ENCODE results near the gene B3GNT8. TPM values are rescaled to one million over a fixed set of nuclear protein-coding genes. Genes with fewer than 3 reads are reported as not detected.
"Not testable (repeated sequence)": the region's sequence is repeated elsewhere in the genome, so short reads cannot be mapped to it uniquely, and the experiment has no call there.

Gene B3GNT8
- total RNA-seq, 2 experiments from 2014 or later, result 2.1 to 2.2 TPM

- Mint-ChIP-seq H3K4me3 (no peak overlapping the region), H3K4me1 (peaks cover 15% of the 10 kb centered on the region), H3K27ac (no peak overlapping the region), H3K27me3 (no peaks in the 10 kb centered on the region), H3K36me3 (ENCODE audit: low read depth) (peaks cover 8% of the 10 kb centered on the region), H3K9me3 (no peaks in the 10 kb centered on the region)
- ChIA-PET CTCF (no interaction called here), POLR2A (no interaction called here)
- no peak for DNase-seq
Measured at GRCh38 chr19:41392775-41393174, 34.4 kb downstream of the B3GNT8 start.

DNA sequence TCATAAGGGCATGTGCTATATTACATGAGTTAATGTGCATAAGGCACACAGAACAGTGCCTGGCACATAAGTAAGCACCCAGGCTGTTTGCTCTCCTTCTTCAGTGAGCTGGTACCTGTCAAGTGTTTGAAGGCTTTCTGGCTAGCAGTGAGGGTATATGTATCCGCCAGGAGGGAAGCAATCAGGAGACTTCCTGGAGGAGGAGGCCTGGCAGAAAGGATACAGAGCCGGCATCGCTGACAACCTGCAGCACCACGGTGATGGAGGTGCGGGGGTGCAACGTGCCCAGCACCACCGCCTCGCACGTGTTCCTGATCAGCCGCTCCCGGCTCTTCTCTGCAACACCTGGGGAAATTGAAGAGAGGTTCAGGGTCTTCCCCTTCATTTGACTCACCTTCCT lies 35.6 kb downstream of the B3GNT8 start:
- Mint-ChIP-seq H3K9me3 (no peaks in the 10 kb centered on the region), H3K4me1 (peaks cover 13% of the 10 kb centered on the region), H3K36me3 (ENCODE audit: low read depth) (peaks cover 8% of the 10 kb centered on the region), H3K27me3 (no peaks in the 10 kb centered on the region), H3K4me3 (no peak overlapping the region), H3K27ac (no peak overlapping the region)
- CTCF ChIA-PET, result no interaction called here
- DNase-seq, result no peak
- POLR2A ChIA-PET, result no interaction called here

- H3K4me3 Mint-ChIP-seq, result no peak overlapping the region
- peaks cover 11% of the 10 kb centered on the region for H3K36me3 Mint-ChIP-seq (ENCODE audit: low read depth)
- no peaks in the 10 kb centered on the region for H3K27me3 Mint-ChIP-seq
- H3K27ac Mint-ChIP-seq, result no peak overlapping the region
- CTCF ChIA-PET, result interaction anchor here (0.7 to 1.7 kb wide), 4 partner anchors 21 to 34 kb away, joined by 3 to 5 read pairs (median 4); partner anchors contain the start of gene B9D2
- no peaks in the 10 kb centered on the region for H3K4me1 Mint-ChIP-seq
- no peak for DNase-seq
- POLR2A ChIA-PET, result no interaction called here
- no peaks in the 10 kb centered on the region for H3K9me3 Mint-ChIP-seq
Measured at GRCh38 chr19:41386442-41386841, 40.7 kb downstream of the B3GNT8 start.

GRCh38 chr19:41384351-41384750 lies 42.8 kb downstream of the B3GNT8 start:
- DNase-seq, result no peak
- no peak overlapping the region for H3K27ac Mint-ChIP-seq
- H3K9me3 Mint-ChIP-seq, result no peaks in the 10 kb centered on the region
- no peaks in the 10 kb centered on the region for H3K27me3 Mint-ChIP-seq
- peaks cover 6% of the 10 kb centered on the region for H3K36me3 Mint-ChIP-seq (ENCODE audit: low read depth)
- no peak overlapping the region for H3K4me3 Mint-ChIP-seq
- ChIA-PET POLR2A (no interaction called here), CTCF (interaction anchor here (0.8 kb wide), 1 partner anchor 34 kb away, joined by 3 read pairs; no protein-coding TSS in a partner anchor)
- no peaks in the 10 kb centered on the region for H3K4me1 Mint-ChIP-seq

- H3K9me3 Mint-ChIP-seq; H3K4me3 Mint-ChIP-seq; H3K27me3 Mint-ChIP-seq; H3K4me1 Mint-ChIP-seq; DNase-seq; H3K27ac Mint-ChIP-seq; H3K36me3 Mint-ChIP-seq (ENCODE audit: low read depth); POLR2A ChIA-PET: not testable (repeated sequence)
- CTCF ChIA-PET, result interaction anchor here (0.6 to 1.6 kb wide), 2 partner anchors 17 to 831 kb away, joined by 3 read pairs; partner anchors contain the start of gene B9D2
Measured at GRCh38 chr19:41381536-41381935, 45.6 kb downstream of the B3GNT8 start.

GRCh38 chr19:41377977-41378709 lies 49.0 kb downstream of the B3GNT8 start:
- POLR2A ChIA-PET, result no interaction called here
- DNase-seq, result no peak
- peak overlapping the region; percentile 25 for H3K27ac Mint-ChIP-seq
- no peaks in the 10 kb centered on the region for H3K27me3 Mint-ChIP-seq
- no peaks in the 10 kb centered on the region for H3K9me3 Mint-ChIP-seq
- H3K4me3 Mint-ChIP-seq, result no peak overlapping the region
- peaks cover 15% of the 10 kb centered on the region for H3K4me1 Mint-ChIP-seq
- CTCF ChIA-PET, result interaction anchor here (0.6 to 1.6 kb wide), 3 partner anchors 10 to 343 kb away, joined by 3 to 6 read pairs (median 3); no protein-coding TSS in a partner anchor
- H3K36me3 Mint-ChIP-seq (ENCODE audit: low read depth), result no peaks in the 10 kb centered on the region

- CTCF ChIA-PET, result no interaction called here
- H3K9me3 Mint-ChIP-seq, result no peaks in the 10 kb centered on the region
Measured at GRCh38 chr19:41376998-41377365, 50.2 kb downstream of the B3GNT8 start.

GRCh38 chr19:41376241-41376997 lies 50.8 kb downstream of the B3GNT8 start, which contains the start of gene TMEM91:
Gene TMEM91, plus strand, starts transcription at chr19:41376533. Its CDS starts 1,777 bp downstream, at chr19:41378310.
- POLR2A ChIA-PET, result interaction anchor here (0.5 kb wide), 1 partner anchor 11 kb away, joined by 5 read pairs; no protein-coding TSS in a partner anchor
- CTCF ChIA-PET, result interaction anchor here (0.7 kb wide), 1 partner anchor 33 kb away, joined by 4 read pairs; no protein-coding TSS in a partner anchor
- Mint-ChIP-seq H3K4me1 (peaks cover 17% of the 10 kb centered on the region), H3K4me3 (peak within 1 kb of the TSS; percentile 59), H3K27me3 (no peaks in the 10 kb centered on the region), H3K27ac (no peak within 1 kb of the TSS), H3K36me3 (ENCODE audit: low read depth) (no peaks in the 10 kb centered on the region), H3K9me3 (no peaks in the 10 kb centered on the region)
- DNase-seq, result no peak

More at GRCh38 chr19:41376998-41377365, 50.2 kb downstream of the B3GNT8 start:
- Mint-ChIP-seq H3K36me3 (ENCODE audit: low read depth) (no peaks in the 10 kb centered on the region), H3K4me3 (peak overlapping the region; percentile 59), H3K27me3 (no peaks in the 10 kb centered on the region), H3K27ac (no peak overlapping the region), H3K4me1 (peaks cover 15% of the 10 kb centered on the region)
- POLR2A ChIA-PET, result no interaction called here
- no peak for DNase-seq

Other genes with a start within 250 kb of the B3GNT8 start
- under 1 TPM; 0.17 to 0.27 TPM for gene CYP2S1, start 234.2 kb downstream of the B3GNT8 start, total RNA-seq
- gene AXL, start 208.2 kb downstream of the B3GNT8 start, total RNA-seq, result under 1 TPM; 0.06 to 0.20 TPM
- 100 to 1,000 TPM; 333 to 348 TPM for gene HNRNPUL1, start 163.0 kb downstream of the B3GNT8 start, total RNA-seq
- gene CCDC97, start 117.2 kb downstream of the B3GNT8 start, total RNA-seq, result 10 to 100 TPM; 50.4 to 51.7 TPM
- gene TGFB1, start 73.5 kb downstream of the B3GNT8 start, total RNA-seq, result 100 to 1,000 TPM; 194 TPM
- gene B9D2, start 63.2 kb downstream of the B3GNT8 start, total RNA-seq, result 10 to 100 TPM; 11.6 to 11.7 TPM
- gene TMEM91, start 50.8 kb downstream of the B3GNT8 start, total RNA-seq, result 1 to 10 TPM; 5.4 to 5.6 TPM
- 10 to 100 TPM; 21.1 to 26.9 TPM for gene EXOSC5, start 30.0 kb downstream of the B3GNT8 start, total RNA-seq
- gene BCKDHA, start 29.6 kb downstream of the B3GNT8 start, total RNA-seq, result 10 to 100 TPM; 12.7 TPM
- gene DMAC2, start 12.5 kb upstream of the B3GNT8 start, total RNA-seq, result 10 to 100 TPM; 48.9 to 54.1 TPM
- gene ERICH4, start 15.8 kb upstream of the B3GNT8 start, total RNA-seq, result not detected
- gene CEACAM21, start 148.8 kb upstream of the B3GNT8 start, total RNA-seq, result 10 to 100 TPM; 72.0 to 78.3 TPM
- gene CEACAM4, start 199.7 kb upstream of the B3GNT8 start, total RNA-seq, result not detected

Measured in activated CD4-positive, alpha-beta T cell treated with anti-CD3 and anti-CD28 coated beads, Interleukin-2, amount 10 ng/mL, durations not matched to agents 7 days and 5 days (primary cell).